ENCODE results near the gene NDUFC2.

NDUFC2 gene

GRCh38 chr11:78028423-78028822 is 51.2 kb downstream of the NDUFC2 start:
- DNase-seq, result peak; percentile 81

- no peak for DNase-seq
Measured at GRCh38 chr11:78027759-78028158, 51.9 kb downstream of the NDUFC2 start.

GRCh38 chr11:78025378-78025777 is 54.3 kb downstream of the NDUFC2 start:
- DNase-seq, result no peak

GRCh38 chr11:78023426-78023825 is 56.2 kb downstream of the NDUFC2 start:
- DNase-seq, result no peak

GRCh38 chr11:78022397-78023396 is 57.0 kb downstream of the NDUFC2 start, which contains the start of gene KCTD14:
Gene KCTD14 (minus strand): TSS chr11:78023276. CDS start chr11:78023249, 27 bp downstream.
- peak; percentile 84 for DNase-seq

- no peak for DNase-seq
Measured at GRCh38 chr11:78021611-78022010, 58.1 kb downstream of the NDUFC2 start.

GRCh38 chr11:78020246-78020645 is 59.4 kb downstream of the NDUFC2 start:
- DNase-seq, result no peak

- DNase-seq, result peak; percentile 45
Measured at GRCh38 chr11:78019808-78020207, 59.9 kb downstream of the NDUFC2 start.

Data from DMS53 (cell line).